RPMI7951 (cell line): ENCODE results near the gene TLR9. TPM values are rescaled to one million over a fixed set of nuclear protein-coding genes. Genes with fewer than 3 reads are reported as not detected.

Source experiments
- DNase-seq: peaks from one replicate; pipeline ENCODE4 v3.0.0-alpha.2; 2012; ENCODE audit warnings: low read depth
- total RNA-seq: library from RNA; depleted of rRNA; stranded (reverse); fragments of >200 nt; shearing (Covaris generic); gene quantifications from 2 replicates; pipeline ENCODE4 v1.2.3, GENCODE V29; 2014

The TLR9 gene
- total RNA-seq, 1 experiment from 2014 or later = not detected

- peak; percentile 46 for DNase-seq
These were observed 6.2 kb upstream of the TLR9 start for GRCh38 chr3:52231502-52232278.

DNA sequence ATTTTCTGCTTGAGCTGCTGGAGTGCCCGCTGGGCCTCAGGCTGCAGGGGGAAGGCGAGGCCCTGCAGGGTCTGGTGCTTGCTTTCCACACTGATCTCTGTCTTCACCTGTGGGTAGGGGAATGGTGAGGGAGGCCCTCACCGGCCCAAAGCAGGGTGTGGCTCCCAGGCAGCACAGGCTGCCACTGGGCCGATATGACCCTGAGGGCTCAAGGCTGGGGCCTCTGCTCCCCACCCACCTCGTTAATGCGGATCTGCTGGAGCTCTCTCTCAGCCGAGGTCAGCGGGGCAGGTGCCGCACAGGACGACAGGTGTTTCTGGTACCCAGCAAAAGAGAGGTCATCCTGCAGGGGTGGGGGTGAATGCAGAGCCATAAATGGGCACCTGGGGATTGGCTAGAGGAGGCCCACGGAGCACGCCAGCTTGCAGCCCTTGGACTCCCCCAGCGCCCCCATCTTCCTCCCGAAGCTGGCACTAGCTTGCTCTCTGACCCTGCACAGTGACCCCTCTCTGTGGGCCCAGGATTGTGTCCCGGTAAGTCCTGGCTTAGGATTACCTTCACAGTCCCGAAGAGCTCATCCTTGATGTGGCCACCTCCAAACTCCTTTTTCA lies 5.5 kb upstream of the TLR9 start:
- no peak for DNase-seq

DNA sequence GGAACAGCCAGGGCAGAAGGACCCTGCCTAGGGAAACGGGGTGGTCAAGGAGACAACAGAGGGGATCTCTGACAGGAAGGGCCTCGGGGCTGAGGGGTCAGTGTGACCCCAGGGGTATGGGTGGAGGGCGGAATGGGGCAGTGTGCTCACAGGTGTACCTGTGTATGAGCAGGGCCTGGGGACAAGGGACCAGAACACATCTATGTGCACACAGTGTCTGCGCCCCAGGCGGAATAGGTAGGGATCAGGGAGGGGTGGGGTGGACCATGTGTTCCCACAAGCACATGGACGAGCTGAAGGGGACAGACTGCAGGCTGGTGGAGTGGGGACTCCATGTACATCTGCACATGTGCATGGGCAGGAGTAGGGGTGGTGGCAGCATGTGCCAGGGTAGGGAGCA lies 5.0 kb upstream of the TLR9 start:
- no peak for DNase-seq

GRCh38 chr3:52229656-52230055 lies 4.2 kb upstream of the TLR9 start:
- no peak for DNase-seq

DNA sequence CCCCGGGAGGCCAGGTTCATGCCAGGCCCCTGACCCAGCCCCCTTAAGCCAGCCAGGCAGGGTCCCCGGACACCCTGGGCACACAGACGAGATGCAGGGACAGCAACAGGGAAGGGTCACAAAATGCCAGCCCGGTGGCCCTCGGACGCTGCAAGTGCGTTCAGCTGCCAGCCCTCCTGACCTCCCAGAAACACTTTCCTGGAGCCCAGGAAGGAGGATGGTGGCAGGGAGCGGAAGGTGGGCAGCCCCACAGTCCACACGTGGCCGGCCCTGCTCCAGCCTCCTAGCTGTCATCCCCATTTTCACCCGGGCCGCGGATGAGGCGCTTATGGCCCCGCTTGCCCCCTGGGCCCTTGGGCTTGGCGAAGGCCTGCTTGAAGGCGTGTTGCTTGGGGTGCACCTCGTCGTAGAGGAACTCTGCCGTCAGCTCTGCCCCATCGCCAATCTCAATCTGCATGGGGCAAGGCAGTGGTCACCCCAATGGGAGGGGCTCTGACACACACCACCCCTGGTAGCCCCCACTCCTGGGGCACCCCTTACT lies 3.4 kb upstream of the TLR9 start:
- DNase-seq = no peak

DNA sequence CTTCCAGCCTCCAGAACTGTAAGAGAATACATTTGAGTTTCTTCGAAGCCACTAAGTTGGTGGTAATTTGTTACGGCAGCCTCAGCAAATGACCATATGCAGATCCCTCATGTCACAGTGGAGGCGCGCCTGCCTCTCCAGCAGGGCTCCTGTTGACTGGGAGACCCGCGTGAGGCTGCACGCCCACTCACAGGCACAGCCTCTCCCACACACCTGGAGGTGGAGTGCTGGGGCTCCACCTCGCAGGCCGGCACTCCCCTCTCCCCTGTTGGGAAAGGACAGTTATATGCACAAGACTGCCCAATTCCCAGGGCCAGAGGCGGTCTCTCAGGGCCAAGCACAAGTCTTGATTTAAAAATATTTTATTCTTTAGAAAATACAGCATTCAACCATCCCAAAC lies 2.8 kb upstream of the TLR9 start:
- DNase-seq = no peak

- DNase-seq = no peak
These were observed 2.3 kb upstream of the TLR9 start for GRCh38 chr3:52227766-52228165.

GRCh38 chr3:52227117-52227516 lies 1.7 kb upstream of the TLR9 start:
- no peak for DNase-seq

GRCh38 chr3:52226229-52226817 lies 878 bp upstream of the TLR9 start:
- no peak for DNase-seq

DNA sequence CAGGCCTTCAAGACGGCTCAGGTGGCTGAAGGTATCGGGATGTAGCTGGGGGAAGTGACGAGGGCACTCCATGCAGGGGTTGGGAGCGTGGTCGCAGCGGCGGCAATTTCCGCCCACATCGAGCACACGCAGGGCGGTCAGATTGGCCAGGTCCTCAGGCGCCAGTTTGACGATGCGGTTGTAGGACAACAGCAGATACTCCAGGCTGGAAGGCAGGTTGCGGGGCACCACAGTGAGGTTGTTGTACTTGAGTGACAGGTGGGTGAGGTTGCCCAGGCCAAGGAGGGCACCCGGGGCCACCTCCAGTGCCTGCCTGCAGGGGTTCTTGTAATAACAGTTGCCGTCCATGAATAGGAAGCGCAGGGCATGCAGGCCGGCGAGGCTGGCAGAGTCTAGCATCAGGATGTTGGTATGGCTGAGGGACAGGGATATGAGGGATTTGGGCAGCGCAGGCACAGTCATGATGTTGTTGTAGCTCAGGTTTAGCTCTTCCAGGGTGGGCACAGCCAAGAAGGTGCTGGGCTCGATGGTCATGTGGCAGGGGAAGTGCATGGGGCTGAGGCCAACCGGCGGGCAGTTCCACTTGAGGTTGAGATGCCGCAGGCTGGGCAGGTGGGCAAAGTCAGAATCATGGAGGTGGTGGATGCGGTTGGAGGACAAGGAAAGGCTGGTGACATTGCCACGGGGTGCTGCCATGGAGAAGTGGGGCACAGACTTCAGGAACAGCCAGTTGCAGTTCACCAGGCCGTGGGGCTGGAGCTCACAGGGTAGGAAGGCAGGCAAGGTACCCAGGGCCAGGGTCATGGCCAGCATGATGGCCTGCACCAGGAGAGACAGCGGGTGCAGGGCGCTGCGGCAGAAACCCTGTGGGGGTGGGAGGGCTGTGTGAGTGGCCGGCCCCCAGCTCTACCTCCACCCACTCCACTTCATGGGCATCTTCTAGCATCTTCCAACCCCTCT lies 1.7 kb downstream of the TLR9 start:
- no peak for DNase-seq

- DNase-seq = no peak
These were observed 2.9 kb downstream of the TLR9 start for GRCh38 chr3:52222319-52223221.

GRCh38 chr3:52221563-52222318 lies 3.7 kb downstream of the TLR9 start:
- DNase-seq = no peak

- no peak for DNase-seq
These were observed 4.3 kb downstream of the TLR9 start for GRCh38 chr3:52221141-52221562.

DNA sequence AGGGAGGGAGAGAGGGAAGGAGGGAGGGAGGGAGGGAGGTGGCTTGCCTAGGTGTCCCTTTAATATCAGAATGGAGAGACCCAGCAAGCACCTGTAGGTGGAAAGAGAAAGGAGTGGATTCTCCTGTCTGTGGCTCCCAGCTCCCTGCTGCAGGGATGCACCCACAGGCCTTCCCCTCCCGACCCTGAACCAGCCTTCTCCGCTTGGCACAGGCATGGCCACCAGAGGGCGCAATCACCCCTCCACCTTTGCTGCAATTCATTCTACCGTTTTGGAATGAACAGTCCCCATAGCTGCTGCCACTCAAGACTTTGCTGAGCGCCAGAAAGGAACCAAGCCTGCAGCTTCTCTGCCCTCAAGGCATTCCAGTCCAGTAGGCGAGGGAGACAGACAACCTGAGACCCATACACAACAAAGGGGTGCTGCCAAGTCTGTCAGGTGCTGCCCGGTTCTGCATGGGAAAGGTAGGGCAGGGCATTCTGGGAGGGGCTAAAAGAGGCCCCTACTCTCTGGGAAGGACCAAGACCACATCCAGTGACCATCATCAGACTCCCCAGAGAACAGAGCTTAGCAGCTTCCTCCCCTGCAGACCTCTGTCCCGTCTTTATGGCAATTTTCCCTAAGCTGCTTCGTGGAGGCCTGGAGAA lies 4.9 kb downstream of the TLR9 start:
- DNase-seq = peak; percentile 74

GRCh38 chr3:52218937-52219650 lies 6.4 kb downstream of the TLR9 start:
- DNase-seq = no peak

- DNase-seq = no peak
These were observed 7.0 kb downstream of the TLR9 start for GRCh38 chr3:52218454-52218853.

DNA sequence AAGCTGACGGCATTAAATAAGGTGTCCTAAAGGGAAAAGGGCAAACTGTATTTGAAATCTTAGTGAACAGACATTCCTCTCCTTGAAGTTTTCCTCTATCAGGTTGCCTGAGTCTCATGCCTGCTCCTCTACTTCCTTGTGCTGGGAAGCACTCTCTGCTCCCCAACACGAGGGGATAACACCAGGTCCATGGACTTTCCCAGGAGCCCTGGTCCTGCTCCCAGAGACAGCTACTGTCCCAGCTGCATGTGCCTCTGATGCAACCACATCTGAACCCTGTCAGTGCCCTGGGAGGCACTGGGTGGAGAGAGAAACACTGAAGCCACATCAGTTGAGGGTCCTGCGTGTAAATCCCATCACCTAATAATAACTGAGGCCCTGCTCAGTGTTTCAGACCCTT lies 7.4 kb downstream of the TLR9 start:
- DNase-seq = no peak

DNA sequence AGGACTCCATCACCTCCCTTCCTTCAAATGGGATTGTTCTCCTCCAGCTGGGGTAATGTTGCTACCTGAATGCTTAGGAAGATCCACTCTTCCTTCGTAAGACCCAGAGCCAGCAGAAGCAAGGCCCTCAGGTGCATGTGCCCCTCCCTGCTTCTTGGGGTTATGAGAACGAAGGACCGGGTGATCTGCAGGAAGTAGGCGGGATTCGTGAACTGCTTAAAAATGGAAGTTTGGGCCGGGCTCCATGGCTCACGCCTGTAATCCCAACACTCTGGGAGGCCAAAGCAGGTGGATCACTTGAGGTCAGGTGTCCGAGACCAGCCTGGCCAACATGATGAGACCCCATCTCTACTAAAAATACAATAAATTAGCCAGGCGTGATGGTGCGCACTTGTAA lies 8.0 kb downstream of the TLR9 start:
- DNase-seq = no peak
